Upper lobe of left lung (tissue), 4 donors: ENCODE measurements around the gene FUT2.

Experiments used
- EP300 ChIP-seq, 4 donors: sonication (generic); formaldehyde crosslinking; IDR thresholded peaks; one replicate each; pipeline ENCODE4 v1.5.1; 2017; ENCODE audit warnings: antibody characterized with exemption in 4 of 4, control low read depth in 2 of 4
- POLR2A ChIP-seq, 4 donors: fragments of 450-650 bp; IDR thresholded peaks; one replicate each; pipeline ENCODE4 v1.5.1; 2016 to 2017; ENCODE audit warnings: antibody characterized with exemption in 4 of 4, mild to moderate bottlenecking in 2 of 4
- TF ChIP-seq, protein P1 (sequence below), 6 experiments: fragments of 450-650 bp in 4 of 6; fragments of 200-600 bp in 2 of 6; sonication (generic) in 2 of 6; IDR thresholded peaks; one replicate each; pipeline ENCODE4 v1.5.1; 2016 to 2019; ENCODE audit warnings: antibody characterized with exemption in 6 of 6

DNA sequence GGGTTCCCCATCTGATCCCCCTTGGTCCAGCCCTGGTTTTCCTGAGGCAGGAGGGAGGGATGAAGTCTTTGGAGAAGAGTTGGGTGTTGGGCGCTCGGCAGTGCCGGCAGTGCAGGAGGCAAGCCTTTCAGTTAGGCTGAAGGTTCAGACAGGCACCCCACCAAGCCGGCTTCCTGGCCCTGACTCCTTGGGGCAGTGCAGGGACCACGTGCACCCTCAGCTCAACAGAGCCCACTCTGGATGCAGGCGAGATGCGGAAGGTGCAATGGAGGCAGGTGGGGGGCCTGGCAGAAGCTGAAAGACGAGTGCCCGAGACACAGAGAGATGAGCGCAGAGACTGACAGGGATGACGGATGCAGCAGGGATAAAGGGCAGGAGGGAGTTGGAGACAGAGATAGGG lies 12.7 kb downstream of the FUT2 start:
- TF ChIP-seq, protein P1, sequence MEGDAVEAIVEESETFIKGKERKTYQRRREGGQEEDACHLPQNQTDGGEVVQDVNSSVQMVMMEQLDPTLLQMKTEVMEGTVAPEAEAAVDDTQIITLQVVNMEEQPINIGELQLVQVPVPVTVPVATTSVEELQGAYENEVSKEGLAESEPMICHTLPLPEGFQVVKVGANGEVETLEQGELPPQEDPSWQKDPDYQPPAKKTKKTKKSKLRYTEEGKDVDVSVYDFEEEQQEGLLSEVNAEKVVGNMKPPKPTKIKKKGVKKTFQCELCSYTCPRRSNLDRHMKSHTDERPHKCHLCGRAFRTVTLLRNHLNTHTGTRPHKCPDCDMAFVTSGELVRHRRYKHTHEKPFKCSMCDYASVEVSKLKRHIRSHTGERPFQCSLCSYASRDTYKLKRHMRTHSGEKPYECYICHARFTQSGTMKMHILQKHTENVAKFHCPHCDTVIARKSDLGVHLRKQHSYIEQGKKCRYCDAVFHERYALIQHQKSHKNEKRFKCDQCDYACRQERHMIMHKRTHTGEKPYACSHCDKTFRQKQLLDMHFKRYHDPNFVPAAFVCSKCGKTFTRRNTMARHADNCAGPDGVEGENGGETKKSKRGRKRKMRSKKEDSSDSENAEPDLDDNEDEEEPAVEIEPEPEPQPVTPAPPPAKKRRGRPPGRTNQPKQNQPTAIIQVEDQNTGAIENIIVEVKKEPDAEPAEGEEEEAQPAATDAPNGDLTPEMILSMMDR (IDR thresholded peaks at IDR 0.05): no peak
- TF ChIP-seq POLR2A (IDR thresholded peaks at IDR 0.05) (no peak), EP300 (IDR thresholded peaks at IDR 0.05) (no peak)
